HL-60 (cell line): ENCODE measurements around the gene SYP.

Source experiments
- CTCF ChIP-seq: IDR thresholded peaks from one replicate; pipeline ENCODE4 v1.5.1; 2011; ENCODE audit warnings: low read length, control low read depth, inconsistent platforms; ENCODE audit not compliant: insufficient read depth
- POLR2AphosphoS5 ChIP-seq: IDR thresholded peaks from 2 replicates; pipeline ENCODE4 v1.6.1; 2012; ENCODE audit warnings: low read depth
- REST ChIP-seq: IDR thresholded peaks from 2 replicates; pipeline ENCODE4 v1.6.1; 2012; ENCODE audit warnings: low read depth; ENCODE audit not compliant: insufficient replicate concordance

GRCh38 chrX:49187028-49187394 lies 13.0 kb downstream of the SYP start:
- TF ChIP-seq CTCF (no peak), REST (no peak), POLR2AphosphoS5 (no peak)
